ENCODE data around the gene FMOD. TPM values are rescaled to one million over a fixed set of nuclear protein-coding genes. Genes with fewer than 3 reads are reported as not detected.
"Not testable (repeated sequence)": the region's sequence is repeated elsewhere in the genome, so short reads cannot be mapped to it uniquely, and the experiment has no call there.

FMOD gene
- total RNA-seq, 1 donor from 2014 or later: 14.3 TPM

DNA sequence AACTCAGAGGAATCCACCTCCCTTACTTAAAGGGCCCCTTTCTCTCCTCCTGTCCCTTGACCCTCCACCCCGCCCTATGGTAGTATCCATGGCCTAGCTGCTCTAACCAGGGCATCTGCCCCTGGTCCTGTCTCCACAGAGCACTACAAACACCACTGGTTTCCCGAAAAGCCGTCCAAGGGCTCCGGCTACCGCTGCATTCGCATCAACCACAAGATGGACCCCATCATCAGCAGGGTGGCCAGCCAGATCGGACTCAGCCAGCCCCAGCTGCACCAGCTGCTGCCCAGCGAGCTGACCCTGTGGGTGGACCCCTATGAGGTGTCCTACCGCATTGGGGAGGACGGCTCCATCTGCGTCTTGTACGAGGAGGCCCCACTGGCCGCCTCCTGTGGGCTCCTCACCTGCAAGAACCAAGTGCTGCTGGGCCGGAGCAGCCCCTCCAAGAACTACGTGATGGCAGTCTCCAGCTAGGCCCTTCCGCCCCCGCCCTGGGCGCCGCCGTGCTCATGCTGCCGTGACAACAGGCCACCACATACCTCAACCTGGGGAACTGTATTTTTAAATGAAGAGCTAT lies 43.9 kb downstream of the FMOD start:
- peak; percentile 33 for DNase-seq (ENCODE audit: low read depth in 2 of 2)

GRCh38 chr1:203306089-203306964 lies 44.6 kb downstream of the FMOD start:
- peak; percentile 82 to 84 for DNase-seq (ENCODE audit: low read depth in 2 of 2)

DNA sequence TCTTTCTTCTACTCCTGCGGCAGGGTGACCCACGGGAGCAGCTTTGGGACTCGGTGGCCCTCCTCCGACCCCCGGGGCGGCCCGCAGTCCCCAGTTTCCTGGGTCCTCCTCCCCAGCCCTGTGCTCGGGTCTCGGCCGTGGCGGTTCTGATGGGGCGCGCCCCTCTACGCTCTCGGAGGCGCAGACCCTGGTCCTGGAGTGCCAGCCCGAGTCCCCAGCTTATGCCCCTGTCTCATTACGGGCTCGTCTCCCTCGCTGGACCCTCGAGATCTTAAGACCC lies 45.2 kb downstream of the FMOD start:
- DNase-seq (ENCODE audit: low read depth in 2 of 2): peak; percentile 12 to 16

- peak; percentile 89 to 94 for DNase-seq (ENCODE audit: low read depth in 2 of 2)
These were observed 45.8 kb downstream of the FMOD start, which contains the start of gene BTG2 for GRCh38 chr1:203304919-203305808. TSS of gene BTG2 (plus strand) at chr1:203305519. CDS start at chr1:203305607, 88 bp downstream.

DNA sequence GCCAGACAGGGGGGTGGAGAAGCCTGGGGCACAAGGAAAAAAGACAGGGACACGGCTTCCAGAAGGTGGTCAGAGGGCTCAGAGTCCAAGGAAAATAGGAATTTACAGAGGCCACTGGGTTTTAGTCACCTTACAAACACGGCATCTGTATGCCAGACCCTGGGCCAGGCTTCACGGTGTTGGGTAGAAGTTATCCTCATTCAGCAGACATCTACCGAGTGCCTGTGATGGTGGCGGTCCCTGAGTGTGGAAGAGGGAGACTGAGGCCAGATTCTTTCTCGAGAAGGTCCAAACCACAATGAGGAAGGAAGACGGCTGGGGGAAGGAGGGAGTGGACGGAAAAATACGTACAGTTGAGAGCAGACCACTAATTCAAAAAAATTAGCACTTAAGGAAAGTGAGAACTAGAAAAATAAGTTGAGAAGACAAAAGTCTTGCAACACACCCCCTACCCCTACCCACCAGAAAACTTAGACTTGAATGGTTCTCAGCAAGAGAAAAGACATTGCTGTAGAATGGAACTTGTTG lies 46.5 kb downstream of the FMOD start:
- no peak for DNase-seq (ENCODE audit: low read depth in 2 of 2)

GRCh38 chr1:203302894-203303293 lies 48.0 kb downstream of the FMOD start:
- DNase-seq (ENCODE audit: low read depth in 2 of 2): no peak

DNA sequence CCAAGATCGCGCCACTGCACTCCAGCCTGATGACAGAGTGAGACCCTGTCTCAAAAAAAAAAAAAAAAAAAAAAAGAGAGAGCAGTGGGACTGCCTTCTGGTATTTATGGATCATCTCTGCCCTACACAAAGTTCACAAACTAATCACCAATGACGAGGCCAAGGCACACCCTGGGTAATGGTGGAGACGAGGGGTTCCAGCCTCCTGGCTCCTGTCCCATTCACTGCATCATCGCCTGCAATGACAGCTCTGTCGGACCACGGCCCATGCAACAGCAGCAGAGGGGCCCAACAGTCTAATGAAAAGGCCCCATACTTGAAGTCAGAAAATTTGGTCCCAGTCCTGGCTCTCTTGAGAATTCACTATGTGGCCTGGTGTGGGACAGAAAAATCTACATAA lies 48.5 kb downstream of the FMOD start:
- DNase-seq (ENCODE audit: low read depth in 2 of 2): no peak

DNA sequence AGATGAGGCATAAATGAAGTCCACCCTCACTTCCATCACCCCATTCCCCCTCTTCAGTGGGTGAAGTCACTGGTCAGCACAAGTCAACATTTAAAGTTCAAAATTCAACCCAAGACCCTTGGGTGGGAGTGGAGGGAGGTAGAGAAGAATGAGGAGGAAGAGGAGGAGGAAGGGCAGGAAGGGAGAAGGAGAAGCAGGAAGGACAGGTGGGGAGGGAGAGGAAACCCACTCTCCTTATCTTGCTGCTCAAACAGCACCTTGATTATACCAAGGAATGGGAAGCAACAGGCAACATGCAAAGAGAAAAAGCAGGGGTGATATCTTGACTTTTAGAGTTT lies 49.6 kb downstream of the FMOD start:
- no peak for DNase-seq (ENCODE audit: low read depth in 2 of 2)

DNA sequence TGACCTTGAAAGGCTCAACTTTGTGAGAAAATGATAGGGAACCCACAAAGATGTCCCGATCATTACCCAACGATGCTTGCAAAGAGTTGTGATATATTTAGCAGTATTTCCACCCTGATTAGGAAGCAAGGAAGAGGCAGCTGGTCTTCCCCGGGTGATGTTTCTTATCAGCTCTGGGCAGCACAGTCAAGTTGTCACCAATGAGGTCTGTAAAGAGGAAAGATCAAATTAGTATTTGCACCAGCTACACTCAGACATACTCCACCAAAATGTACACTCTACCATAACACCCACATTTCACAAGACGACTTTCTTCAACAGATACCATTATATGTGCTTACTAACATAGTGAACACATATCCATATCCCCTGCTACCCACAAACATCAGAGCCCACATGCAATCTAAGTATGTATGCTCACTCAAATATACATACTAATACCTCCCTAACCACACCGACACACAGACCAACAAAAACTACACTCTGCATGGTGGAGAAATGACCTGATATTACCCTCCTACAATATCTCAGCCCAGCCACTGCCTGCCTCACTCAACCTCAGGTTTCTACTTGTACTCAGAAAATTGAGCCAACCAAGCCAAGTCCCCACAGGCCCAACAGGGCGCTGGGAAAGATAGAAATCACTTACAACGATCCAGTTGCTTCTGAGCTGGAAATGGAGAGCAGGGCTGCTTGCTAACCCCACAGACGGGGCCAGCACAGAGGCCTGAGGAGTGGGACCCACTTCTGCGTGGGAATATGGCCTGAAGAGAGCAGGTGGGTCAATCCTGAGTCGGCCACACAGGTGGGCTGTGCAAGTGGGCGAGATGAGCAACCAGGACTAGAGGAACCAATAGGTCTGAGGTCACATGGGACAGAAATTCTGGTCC lies 50.2 kb downstream of the FMOD start:
- no peak for DNase-seq (ENCODE audit: low read depth in 2 of 2)

- DNase-seq (ENCODE audit: low read depth in 2 of 2): not testable (repeated sequence)
These were observed 51.0 kb downstream of the FMOD start for GRCh38 chr1:203299719-203300429.

- DNase-seq (ENCODE audit: low read depth in 2 of 2): no peak
These were observed 51.8 kb downstream of the FMOD start for GRCh38 chr1:203299169-203299568.

DNA sequence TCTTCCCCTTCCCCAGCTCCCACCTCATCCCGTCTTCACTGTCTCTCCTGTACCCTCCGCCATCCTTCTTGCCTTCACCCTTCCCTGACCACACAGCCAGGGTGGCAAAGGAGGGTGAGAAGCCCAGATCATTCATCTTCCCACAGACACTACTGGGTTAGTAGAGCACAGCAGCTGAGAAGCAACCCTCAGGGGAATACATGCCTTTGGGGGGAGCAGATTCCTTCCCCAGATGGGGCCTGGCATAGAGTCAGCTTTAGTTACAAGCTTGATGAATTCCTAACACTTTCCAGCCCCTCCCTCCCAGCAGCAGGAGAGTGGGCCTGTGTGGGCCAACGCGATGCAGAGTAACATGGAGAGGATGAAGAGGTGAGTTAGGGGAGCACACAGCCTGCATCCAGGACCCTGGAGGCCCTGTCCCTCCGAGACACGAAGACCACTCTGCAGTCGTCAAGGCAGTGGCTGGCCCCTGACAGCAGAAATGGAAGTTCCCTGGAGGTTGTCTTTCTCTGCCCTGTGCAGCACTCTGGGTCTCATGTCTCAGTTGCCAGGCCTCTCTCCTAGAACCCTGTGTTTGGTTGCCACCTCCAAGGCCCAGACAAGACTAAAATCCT lies 54.4 kb downstream of the FMOD start:
- DNase-seq (ENCODE audit: low read depth in 2 of 2): no peak

- DNase-seq (ENCODE audit: low read depth in 2 of 2): no peak
These were observed 55.1 kb downstream of the FMOD start for GRCh38 chr1:203295796-203296195.

- no peak for DNase-seq (ENCODE audit: low read depth in 2 of 2)
These were observed 59.5 kb downstream of the FMOD start for GRCh38 chr1:203291201-203292096.

Other genes with a start within 250 kb of the FMOD start
- gene ADORA1, start 223.4 kb downstream of the FMOD start, total RNA-seq: not detected in 2 replicates
- gene MYBPH, start 175.3 kb downstream of the FMOD start, total RNA-seq: not detected in 2 replicates
- not detected in 2 replicates for gene CHI3L1, start 164.4 kb downstream of the FMOD start, total RNA-seq
- not detected in 2 replicates for gene CHIT1, start 121.4 kb downstream of the FMOD start, total RNA-seq
- 22.4 TPM in 2 replicates for gene BTG2, start 45.6 kb downstream of the FMOD start, total RNA-seq
- not detected in 2 replicates for gene PRELP, start 124.7 kb upstream of the FMOD start, total RNA-seq
- not detected in 2 replicates for gene OPTC, start 143.0 kb upstream of the FMOD start, total RNA-seq